ENCODE results near the gene ACBD6.

ACBD6 gene

GRCh38 chr1:180271272-180272255, 230.8 kb downstream of the ACBD6 start:
- DNase-seq (ENCODE audit: low read depth, low spot score) = no peak

GRCh38 chr1:180270530-180271271, 231.7 kb downstream of the ACBD6 start:
- no peak for DNase-seq (ENCODE audit: low read depth, low spot score)

- no peak for DNase-seq (ENCODE audit: low read depth, low spot score)
Measured at GRCh38 chr1:180269645-180270529, 232.5 kb downstream of the ACBD6 start.

GRCh38 chr1:180268556-180269075, 233.8 kb downstream of the ACBD6 start:
- no peak for DNase-seq (ENCODE audit: low read depth, low spot score)

GRCh38 chr1:180267761-180268555, 234.4 kb downstream of the ACBD6 start:
- no peak for DNase-seq (ENCODE audit: low read depth, low spot score)

GRCh38 chr1:180267211-180267561, 235.2 kb downstream of the ACBD6 start:
- DNase-seq (ENCODE audit: low read depth, low spot score) = no peak

- DNase-seq (ENCODE audit: low read depth, low spot score) = no peak
Measured at GRCh38 chr1:180266275-180267210, 235.8 kb downstream of the ACBD6 start.

GRCh38 chr1:180265871-180266270, 236.5 kb downstream of the ACBD6 start:
- no peak for DNase-seq (ENCODE audit: low read depth, low spot score)

- DNase-seq (ENCODE audit: low read depth, low spot score) = no peak
Measured at GRCh38 chr1:180265201-180265600, 237.2 kb downstream of the ACBD6 start.

- DNase-seq (ENCODE audit: low read depth, low spot score) = no peak
Measured at GRCh38 chr1:180264595-180264994, 237.8 kb downstream of the ACBD6 start.

- no peak for DNase-seq (ENCODE audit: low read depth, low spot score)
Measured at GRCh38 chr1:180262628-180263488, 239.5 kb downstream of the ACBD6 start.

GRCh38 chr1:180261524-180262155, 240.7 kb downstream of the ACBD6 start:
- no peak for DNase-seq (ENCODE audit: low read depth, low spot score)

- DNase-seq (ENCODE audit: low read depth, low spot score) = no peak
Measured at GRCh38 chr1:180261030-180261429, 241.3 kb downstream of the ACBD6 start.

- DNase-seq (ENCODE audit: low read depth, low spot score) = no peak
Measured at GRCh38 chr1:180260541-180260940, 241.8 kb downstream of the ACBD6 start.

- DNase-seq (ENCODE audit: low read depth, low spot score) = no peak
Measured at GRCh38 chr1:180259431-180260338, 242.7 kb downstream of the ACBD6 start.

GRCh38 chr1:180258935-180259334, 243.4 kb downstream of the ACBD6 start:
- no peak for DNase-seq (ENCODE audit: low read depth, low spot score)

- DNase-seq (ENCODE audit: low read depth, low spot score) = no peak
Measured at GRCh38 chr1:180258290-180258689, 244.1 kb downstream of the ACBD6 start.
